Measurements from ENCODE around the gene SYT14.

- TF ChIP-seq CTCF (IDR thresholded peaks at IDR 0.05) (no peak), POLR2A (IDR thresholded peaks at IDR 0.05) (no peak)
These were observed 263.7 kb downstream of the SYT14 start for GRCh38 chr1:210201681-210202080.
